CD4-positive, alpha-beta T cell treated with Interleukin-21 for 1 hour (primary cell): ENCODE measurements around the gene ST6GALNAC3.
"Not testable (repeated sequence)": the region's sequence is repeated elsewhere in the genome, so short reads cannot be mapped to it uniquely, and the experiment has no call there.

Experiments
- DNase-seq: peaks from one replicate; pipeline ENCODE4 v3.0.0-alpha.2; 2020

The ST6GALNAC3 gene

DNA sequence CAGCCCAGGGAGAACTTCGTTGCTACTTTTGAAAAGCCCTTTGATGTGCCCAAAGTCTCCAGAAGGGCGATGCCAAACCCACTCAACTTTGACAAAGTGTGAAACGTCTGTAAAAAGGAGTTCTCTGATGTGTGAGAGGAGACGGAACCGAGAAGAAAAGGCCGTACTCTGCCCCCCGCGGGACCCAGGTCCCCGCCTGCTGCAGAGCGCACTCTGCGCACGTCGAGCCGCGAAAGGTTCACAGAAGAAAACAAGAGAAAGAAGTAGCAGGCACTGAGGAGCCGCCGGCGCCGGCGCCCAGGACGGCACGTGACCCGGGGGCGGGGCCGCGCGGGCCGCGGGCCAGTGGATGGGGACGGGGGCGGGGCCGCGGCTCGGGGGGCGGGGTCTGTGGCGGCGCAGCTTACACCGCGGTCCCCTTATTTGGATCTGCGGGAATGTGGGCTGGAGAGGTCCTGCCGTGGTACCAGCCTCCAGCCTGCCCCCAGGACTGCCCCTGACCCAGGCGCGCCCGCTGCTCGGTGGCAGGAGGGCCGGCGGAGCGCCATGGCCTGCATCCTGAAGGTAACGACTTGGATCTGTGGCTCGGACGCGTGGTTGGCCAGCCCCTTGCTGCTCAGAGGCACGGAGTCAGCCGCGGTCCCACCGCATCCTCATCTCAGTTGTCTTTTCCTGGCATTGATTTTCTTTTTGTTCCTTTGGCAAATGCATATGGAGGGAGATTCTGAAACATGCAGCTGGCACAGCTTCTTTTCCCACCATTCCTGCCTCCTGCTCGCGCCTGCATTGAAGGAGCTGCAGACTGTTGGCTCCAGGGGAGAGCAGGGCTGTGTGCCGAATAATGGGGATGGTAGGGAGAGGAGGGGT is at the start of gene ST6GALNAC3:
ST6GALNAC3 (plus strand) TSS at position 426 of the 867 bp plus-strand sequence.
- peak; percentile 77 for DNase-seq

DNA sequence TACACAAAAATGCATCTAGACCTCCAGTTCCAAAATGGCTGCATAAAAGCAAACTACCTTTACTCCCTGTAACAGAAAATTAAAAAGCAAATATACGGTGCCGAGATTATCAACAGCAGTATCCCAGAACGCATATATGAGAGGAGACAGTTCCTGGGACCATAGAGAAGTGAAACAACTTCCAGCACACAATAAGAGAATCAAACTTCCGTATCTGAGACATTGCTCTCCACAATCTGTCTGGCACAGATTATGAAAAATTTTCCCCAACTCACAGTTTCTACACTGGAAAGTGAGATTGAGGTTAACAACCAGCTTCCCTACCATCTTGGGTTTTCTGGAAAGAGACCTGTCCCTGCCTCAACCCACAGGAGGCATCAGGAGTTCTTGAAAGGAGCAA is 47.2 kb upstream of the ST6GALNAC3 start:
- no peak for DNase-seq

DNA sequence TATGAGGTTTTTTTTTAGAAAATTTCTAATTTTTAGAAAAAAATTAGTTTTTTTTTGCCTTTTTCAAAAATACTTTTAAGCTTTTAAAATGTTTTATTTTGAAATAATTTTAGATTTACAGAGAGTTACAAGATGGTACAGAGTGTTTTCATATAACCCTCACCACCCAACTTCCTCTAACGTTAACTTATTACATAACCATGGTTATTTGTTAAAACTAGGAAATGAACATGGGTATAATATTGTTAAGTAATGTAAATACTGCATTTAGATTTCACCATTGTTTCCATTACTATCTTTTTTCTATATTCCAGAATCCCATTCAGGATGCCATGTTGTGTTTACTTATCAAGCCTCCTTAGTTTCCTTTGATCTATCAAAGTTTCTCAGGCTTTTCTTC is 45.2 kb upstream of the ST6GALNAC3 start:
- no peak for DNase-seq

DNA sequence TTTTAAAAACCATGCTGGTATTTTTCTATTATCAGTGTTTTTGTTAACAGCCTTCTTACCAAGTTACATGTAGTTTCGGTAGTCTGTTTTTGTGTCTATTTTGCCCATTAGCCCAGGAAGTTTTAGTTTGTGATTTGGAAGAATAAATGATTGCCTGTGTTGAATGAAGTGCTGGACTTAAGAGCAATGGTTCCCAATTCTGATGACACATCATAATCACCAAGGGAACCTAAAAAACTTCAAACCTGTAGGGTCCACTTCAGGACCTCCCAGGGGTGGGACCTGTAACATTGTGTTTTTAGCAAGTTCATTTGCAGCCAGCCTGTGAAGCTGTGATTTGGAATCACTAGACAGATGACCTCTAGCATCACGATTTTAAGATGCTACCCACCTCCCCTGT is 43.0 kb upstream of the ST6GALNAC3 start:
- no peak for DNase-seq

DNA sequence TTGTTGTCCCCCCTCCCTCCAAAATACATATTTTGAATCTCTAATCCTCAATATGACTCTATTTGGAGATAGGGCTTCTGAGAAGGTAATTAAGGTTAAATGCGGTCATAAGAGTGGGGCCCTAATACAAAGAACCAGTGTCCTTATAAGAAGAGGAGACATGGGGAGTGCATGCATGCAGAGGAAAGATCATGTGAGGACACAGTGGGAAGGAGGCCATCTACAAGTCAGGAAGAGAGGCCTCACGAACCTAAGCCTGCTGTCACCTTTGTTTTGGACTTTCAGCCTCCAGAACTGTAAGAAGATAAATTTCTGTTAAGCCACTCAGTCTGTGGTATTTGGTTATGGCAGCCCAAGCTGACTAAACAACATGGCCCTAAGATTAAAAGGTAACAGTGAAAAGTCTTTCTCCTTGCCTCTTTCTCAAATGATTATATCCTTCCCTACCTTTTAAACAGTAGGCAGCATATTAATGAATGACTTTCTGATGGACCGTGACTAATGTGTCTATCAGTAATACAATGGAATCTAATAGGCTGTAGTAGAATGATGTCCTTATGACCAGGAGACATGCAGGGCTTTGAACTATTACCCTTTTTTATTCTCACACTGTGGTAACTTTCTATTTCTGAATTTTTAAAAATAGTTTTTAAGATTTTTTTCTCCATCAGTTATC is 40.6 kb upstream of the ST6GALNAC3 start:
- DNase-seq, result no peak

DNA sequence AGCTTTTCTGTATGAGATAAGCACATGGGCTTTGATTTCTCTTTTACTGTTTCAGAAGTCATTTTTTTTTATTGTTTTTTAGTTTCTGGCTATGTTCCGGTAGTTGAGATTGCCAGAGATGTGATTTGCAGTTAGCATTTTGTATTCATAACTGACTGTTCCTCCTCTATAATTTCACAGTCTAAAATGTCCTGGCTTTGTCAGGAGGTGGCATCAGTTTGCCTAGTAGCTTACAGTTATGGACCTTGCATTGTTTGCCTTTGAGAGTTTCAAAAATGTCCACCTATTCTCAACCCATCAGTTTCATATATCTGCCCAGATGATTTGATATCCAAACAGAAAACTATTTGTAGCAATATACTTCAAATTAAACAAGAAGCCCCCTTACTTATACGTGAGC is 39.5 kb upstream of the ST6GALNAC3 start:
- DNase-seq, result no peak

DNA sequence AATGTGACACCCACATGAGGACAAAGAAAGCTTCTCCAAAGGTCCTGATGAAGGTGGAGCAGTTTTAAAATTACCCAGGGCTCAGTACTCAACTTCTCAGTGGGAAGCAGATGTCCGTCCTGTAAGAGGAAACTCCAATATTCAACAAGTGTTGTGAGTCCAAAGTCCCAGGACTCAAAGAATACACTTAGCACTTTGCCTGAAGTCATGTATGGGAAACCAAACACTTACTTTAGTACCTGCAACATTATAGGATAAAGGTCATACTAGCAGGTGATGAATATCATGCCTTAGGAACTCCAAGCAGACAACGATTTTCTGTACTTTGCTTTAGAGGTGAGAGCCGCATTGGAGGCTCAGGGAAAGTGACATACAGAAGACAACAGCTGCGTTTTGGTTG is 37.2 kb upstream of the ST6GALNAC3 start:
- DNase-seq, result no peak

DNA sequence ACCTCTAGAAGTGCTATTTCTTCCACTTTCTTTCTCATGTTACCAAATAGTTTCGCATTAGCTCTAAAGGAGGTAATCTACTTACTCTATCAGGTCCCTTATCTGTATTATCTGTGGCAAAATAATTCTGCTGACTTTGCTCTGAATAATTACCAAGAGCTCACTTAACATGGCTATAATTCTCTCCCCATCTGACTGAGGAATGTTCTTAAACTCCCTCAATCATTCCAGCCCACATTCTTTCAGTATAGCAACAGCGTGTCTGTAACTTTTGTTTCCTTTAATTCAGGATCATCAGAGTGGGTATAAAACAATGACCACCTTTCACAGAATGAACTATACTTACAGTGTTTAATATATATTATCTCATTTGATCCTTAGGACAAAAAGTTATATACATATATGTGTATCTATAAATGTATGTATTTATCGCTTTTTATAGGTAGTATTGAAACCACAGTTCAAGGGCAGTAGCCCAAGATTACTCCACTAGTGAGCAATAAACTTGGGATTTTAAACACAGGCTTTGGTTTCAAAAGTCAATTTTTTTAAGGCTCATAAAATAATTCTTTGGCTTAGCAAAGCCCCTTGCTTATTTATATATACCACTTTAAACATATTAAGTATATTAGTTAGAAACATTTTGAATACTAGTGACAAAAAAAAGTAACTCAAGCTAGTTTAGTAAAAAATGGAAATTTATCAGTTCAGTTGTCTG is 36.1 kb upstream of the ST6GALNAC3 start:
- no peak for DNase-seq

DNA sequence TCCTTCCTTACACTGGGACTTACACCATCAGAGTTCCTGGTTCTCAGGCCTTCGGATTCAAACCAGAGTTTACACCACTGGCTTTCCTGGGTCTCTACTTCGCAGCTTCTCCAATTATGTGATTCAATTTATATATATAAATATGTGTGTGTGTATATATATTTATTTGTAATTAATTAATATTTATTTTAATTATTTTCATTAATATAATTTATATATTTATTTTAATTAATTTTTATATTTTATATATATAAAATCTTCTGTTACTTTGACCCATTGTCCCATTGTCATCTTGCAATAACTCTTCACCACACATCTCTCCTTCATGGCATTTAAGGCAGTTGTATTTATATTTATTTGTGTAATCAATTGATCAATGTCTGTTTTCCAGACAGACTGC is 28.4 kb upstream of the ST6GALNAC3 start:
- DNase-seq, result no peak

DNA sequence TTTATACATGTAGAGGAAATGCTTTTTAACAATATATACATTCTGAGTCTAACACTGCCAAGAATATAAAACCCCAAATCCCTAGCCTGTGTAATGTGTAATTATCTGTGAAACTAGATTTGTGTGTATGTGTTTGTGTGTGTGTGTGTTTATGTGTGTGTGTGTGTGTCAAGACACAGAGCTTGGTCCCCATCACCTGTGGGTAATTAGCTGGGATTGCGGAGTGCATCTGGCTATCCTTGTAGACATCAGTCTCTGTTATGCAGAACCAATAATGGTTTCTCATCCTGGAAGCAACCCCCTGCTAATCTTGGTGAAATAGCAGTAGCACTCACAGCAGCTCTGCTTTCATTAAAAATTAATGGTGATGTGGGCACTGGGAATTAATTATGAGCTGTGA is 26.3 kb upstream of the ST6GALNAC3 start:
- DNase-seq, result no peak

DNA sequence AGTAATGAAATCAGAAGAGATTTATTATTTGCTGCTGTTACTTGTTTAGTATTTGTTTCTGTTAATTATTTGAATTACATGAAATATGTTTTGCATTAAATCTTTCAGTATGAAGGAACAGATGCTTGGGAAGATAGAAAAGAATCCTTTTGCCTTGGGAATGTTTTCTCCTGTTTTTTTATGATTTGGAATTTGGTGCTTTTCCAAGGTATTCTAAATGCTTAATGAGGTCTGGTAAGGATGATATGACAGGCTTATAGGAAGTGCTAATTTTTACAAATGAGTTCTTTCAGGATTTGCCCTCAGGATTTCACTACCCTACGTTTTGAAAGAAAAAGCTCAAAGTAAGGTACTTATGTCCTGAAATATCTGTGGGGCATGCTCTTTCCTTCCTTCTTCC is 25.6 kb upstream of the ST6GALNAC3 start:
- no peak for DNase-seq

DNA sequence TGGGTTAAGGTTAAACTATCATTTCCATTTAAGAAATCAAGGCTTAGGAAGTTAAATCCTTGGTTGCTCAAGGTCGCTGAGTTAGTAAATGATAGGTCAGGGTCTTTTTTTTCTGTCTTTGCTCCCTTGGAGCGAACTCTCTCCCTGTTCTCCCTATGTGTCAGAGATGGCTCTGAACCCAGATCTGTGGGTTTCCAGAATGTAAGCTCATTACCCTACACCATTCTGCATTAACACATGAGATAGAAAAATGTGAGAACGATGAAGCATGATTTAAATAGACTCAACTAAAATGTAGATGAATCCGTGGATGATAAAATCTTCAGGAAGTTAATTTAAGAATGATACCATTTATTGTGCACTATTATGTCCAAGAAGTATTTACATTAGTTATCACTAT is 25.0 kb upstream of the ST6GALNAC3 start:
- DNase-seq, result no peak

DNA sequence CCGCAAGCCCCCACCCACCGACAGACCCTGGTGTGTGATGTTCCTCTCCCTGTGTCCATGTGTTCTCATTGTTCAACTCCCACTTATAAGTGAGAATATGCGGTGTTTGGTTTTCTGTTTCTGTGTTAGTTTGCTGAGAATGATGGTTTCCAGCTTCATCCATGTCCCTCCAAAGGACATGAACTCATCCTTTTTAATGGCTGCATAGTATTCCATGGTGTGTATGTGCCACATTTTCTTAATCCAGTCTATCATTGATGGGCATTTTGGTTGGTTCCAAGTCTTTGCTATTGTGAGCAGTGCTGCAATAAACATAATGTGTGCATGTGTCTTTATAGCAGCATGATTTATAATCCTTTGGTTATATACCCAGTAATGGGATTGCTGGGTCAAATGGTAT is 24.5 kb upstream of the ST6GALNAC3 start:
- not testable (repeated sequence) for DNase-seq

DNA sequence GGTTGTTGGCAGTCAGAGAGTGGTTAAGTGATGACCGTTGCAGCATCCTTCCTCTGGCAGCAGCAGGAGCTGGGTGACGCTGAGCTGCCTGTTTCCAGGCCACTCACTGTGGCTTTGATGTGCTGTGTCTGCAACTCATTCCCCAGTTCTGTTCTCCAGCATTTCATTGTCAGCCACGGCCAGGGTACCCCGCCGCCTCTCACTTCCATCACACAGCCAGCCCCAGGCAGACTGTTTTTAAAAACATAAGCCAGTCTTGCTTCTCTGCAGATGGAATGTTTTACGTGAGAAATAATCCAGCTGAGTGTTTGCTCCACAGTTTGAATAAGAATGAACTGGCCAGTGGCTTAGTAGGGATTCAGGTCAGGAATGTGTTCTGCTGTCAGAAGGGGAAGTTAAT is 21.5 kb upstream of the ST6GALNAC3 start:
- no peak for DNase-seq

DNA sequence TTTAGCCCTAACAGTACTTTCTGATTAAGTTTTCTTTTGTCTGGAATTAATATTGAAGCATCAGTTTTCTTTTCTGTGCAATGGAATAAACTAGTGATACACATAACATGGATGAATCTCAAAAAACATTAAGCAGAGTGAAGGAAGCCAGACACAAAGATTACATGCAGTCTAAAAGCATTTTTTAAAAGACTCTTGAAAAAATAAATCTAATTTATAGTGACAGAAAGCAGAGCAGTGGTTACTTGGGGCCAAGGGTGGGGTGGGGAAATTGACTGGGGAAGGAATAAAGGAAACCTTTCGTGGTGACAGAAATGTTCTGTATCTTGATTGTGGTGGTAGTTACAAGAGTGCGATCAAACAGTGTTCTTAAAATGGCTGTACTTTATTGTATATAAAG is 20.2 kb upstream of the ST6GALNAC3 start:
- DNase-seq, result no peak

DNA sequence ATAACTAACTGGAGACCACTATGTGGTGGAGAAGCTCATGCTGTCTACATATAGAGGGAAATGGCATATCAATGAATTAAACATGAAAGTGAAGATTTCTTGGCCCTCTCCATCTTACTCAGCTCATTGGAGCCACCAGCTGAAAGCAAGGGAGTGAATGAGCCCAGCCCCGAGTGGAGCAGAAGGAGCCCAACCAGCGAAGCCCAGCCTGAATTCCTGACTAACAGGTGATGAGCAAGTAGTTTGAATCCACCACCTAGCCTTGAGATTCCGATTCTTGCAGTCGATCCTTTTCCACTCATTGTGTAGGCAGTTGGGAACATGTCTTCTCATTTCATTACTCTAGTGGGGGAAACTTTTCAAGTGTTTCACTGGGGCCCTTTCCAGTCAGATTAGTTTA is 18.6 kb upstream of the ST6GALNAC3 start:
- no peak for DNase-seq

DNA sequence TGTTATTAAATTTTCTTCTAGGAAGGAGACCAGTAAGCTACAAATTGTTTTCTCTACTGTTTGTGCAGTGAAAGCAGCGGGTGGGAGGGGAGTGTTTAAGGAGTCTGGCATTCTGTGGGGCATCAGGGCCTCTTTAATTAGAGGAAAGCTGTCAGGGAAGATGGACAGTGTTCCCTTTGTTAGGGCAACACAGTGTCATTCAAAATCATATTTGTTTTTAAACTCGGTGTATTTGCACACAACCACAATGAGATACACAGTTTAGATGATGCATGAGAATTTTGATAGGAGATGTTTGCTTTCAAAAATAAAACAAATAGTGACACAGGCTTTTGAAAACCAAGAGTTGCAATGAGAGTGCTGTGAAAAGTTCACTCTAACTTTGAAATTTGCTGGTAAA is 15.1 kb upstream of the ST6GALNAC3 start:
- no peak for DNase-seq

DNA sequence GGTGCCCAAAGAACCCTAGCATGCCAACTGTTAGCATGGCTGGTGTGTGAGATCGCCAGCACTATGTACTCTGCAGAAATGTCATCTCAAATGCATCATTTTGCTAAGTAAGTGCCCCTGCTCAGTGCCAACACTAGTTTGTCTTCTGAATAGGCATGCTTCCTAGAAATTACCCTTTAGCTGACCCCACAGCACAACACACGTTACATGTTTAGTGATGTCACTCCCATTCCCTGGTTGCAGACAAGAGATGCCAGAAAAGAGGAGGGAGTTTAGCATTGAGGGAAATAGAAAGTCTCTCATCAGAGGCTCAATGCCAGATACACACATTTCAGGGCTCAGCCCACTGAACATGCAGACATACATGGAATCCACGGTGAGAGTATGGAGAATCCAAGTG is 9.3 kb upstream of the ST6GALNAC3 start:
- DNase-seq, result no peak

DNA sequence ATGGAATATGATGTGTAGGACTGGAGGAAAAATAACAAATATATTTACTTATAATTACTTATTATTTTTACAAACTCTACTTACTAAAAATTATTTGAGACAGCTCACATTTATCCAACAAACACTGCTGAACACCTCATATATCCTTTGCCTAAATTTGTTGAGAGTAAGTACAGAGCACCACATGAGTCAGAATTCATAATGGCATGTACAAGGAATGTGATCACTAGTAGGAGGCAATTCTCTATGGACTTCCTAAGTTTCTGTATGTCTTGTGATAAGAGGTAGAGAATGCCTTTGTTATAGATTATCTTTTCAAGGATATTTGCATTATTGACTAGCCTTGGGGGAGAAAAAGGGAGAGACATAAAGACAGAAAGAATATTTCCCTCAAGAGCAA is 8.2 kb upstream of the ST6GALNAC3 start:
- no peak for DNase-seq

DNA sequence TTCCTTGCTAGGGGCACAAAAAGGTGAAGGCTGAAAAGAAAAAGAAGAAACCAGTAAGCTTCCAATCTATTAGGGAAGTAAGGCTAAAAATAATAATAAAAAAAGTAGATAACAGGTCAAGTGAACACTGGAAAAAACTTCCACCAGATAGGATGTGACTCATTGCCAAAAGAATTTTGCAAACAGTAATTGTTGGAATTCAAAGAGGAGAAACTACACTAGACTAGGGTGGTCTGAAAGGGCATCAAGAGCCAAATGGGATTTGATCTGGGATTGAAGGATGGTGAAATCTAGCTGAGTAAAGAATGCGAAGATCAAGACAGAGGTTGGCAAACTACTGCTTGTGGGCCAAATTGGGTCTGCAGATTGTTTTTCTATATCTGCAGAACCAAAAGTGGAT is 6.0 kb upstream of the ST6GALNAC3 start:
- no peak for DNase-seq

DNA sequence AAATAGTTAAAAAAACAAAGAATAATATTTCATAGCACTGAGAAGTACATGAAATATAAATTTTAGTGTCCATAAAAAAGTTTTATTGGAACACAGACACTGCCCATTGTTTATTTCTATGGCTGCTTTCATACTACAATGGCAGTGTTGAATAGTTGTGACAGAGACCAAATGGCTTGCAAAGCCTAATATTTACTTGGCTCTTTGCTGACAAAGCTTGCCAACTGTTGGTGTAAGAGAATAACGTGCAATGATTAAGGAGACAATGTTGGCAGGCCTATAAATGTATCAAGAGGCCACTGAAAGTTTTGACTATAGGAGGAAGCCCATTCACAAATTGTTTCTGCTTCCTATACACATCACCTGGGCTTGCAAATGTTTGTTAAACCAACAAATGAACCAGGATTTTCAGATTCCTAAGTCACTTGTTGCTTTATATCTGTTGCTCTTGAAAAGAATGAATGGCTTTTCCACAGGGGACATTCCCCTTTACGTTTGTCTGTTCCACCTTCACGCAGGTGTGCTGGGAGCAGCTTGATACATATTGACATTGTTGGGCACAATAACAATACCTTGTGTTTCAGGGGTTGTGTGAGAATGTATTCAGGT is 5.5 kb upstream of the ST6GALNAC3 start:
- DNase-seq, result no peak

DNA sequence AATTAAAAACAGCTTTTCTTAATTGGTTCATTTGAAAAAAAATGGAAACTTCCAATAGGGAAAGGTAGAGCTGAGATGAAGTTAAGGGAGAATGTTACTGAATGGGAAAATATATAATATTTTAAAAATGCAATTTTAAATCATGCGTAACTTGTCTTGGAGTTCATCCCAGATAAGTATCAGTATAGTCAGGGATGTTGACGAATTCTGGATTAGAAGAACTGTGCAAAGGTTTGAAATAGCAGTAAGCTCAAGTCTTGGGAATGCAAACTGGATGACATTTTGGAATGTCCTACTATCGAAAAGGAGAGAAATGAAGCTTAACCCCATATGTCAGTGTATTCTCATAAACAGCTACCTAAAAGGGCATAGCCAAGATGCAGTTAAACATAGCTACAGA is 4.0 kb upstream of the ST6GALNAC3 start:
- no peak for DNase-seq

DNA sequence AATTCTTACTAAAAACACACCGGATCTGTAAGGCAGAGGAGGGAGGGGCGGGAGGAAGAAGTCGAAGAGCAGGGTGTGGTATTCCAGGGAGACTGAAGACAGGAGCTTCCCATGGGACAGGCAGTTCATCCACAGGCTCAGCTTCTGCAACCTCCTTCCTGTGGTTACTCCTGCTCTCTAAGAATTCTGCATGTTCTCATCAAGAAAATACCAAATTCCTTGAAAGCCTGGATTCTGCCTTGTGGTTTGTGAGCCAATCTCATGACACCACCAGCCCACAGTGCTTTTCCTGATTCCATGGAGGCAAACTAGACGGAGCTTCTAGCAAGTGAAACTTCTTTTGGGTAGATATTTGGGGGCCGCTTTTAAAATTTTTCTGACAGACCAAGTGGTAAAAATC is 1.1 kb upstream of the ST6GALNAC3 start:
- DNase-seq, result no peak

DNA sequence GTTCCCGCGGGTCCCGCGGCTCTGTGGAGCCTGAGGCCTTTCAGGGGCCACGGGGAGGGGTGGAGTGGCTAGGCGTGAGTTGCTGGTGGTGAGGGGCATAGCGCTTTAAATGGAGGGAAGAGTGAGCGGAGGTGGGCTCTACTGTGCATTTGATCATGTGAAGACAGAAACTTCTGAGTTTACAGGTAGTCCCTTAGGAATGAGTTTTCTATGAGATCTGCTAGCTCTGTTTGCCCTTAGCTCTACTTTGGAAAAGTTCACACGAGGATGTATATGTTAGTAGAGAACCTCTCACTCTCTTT is 593 bp downstream of the ST6GALNAC3 start:
- DNase-seq, result no peak
